ENCODE data around the gene RFLNA.

Gene RFLNA

GRCh38 chr12:124337622-124338021 lies 42.7 kb downstream of the RFLNA start:
- TF ChIP-seq EZH2phosphoT487 (IDR thresholded peaks at IDR 0.05; ENCODE audit: low read length): no peak
- TF ChIP-seq CTCF (IDR thresholded peaks at IDR 0.05; ENCODE audit: low read length): no peak
- no peak for TF ChIP-seq EZH2 (optimal IDR thresholded peaks at IDR 0.05; ENCODE audit: low read depth, low read length)
- no peak for DNase-seq
- Histone ChIP-seq H3K9me3 (replicated peaks; ENCODE audit: insufficient read depth, low read length) (no peaks in the 10 kb centered on the region), H2AFZ (ENCODE audit: low read length) (no peak overlapping the region), H3K4me3 (ENCODE audit: low read length) (no peak overlapping the region), H3K4me1 (ENCODE audit: low read length) (no peaks in the 10 kb centered on the region), H3K9me2 (replicated peaks; ENCODE audit: insufficient read depth, low read length) (no peaks in the 10 kb centered on the region), H3K4me2 (ENCODE audit: low read depth, low read length) (no peak overlapping the region), H3K9ac (ENCODE audit: low read length) (no peak overlapping the region), H3F3A (ENCODE audit: insufficient read depth, low read length) (no peaks in the 10 kb centered on the region), H3K27me3 (replicated peaks; ENCODE audit: insufficient read depth, low read length) (no peaks in the 10 kb centered on the region), H3K79me2 (ENCODE audit: low read length) (no peaks in the 10 kb centered on the region), H3K27ac (ENCODE audit: low read length) (no peak overlapping the region), H3K36me3 (replicated peaks; ENCODE audit: insufficient read depth, low read length) (no peaks in the 10 kb centered on the region), H4K20me1 (ENCODE audit: insufficient read depth, low read length) (no peaks in the 10 kb centered on the region)

- Histone ChIP-seq H3K27me3 (replicated peaks; ENCODE audit: insufficient read depth, low read length) (no peaks in the 10 kb centered on the region), H3K9ac (ENCODE audit: low read length) (no peak overlapping the region), H3K4me3 (ENCODE audit: low read length) (no peak overlapping the region), H3K79me2 (ENCODE audit: low read length) (no peaks in the 10 kb centered on the region), H4K20me1 (ENCODE audit: insufficient read depth, low read length) (no peaks in the 10 kb centered on the region), H3K27ac (ENCODE audit: low read length) (no peak overlapping the region), H3K36me3 (replicated peaks; ENCODE audit: insufficient read depth, low read length) (no peaks in the 10 kb centered on the region), H3K4me1 (ENCODE audit: low read length) (no peaks in the 10 kb centered on the region), H3K9me2 (replicated peaks; ENCODE audit: insufficient read depth, low read length) (no peaks in the 10 kb centered on the region), H2AFZ (ENCODE audit: low read length) (no peak overlapping the region), H3F3A (ENCODE audit: insufficient read depth, low read length) (no peaks in the 10 kb centered on the region), H3K4me2 (ENCODE audit: low read depth, low read length) (no peak overlapping the region), H3K9me3 (replicated peaks; ENCODE audit: insufficient read depth, low read length) (no peaks in the 10 kb centered on the region)
- TF ChIP-seq EZH2 (optimal IDR thresholded peaks at IDR 0.05; ENCODE audit: low read depth, low read length) (no peak), CTCF (IDR thresholded peaks at IDR 0.05; ENCODE audit: low read length) (no peak), EZH2phosphoT487 (IDR thresholded peaks at IDR 0.05; ENCODE audit: low read length) (no peak)
- DNase-seq: no peak
These were observed 43.6 kb downstream of the RFLNA start for GRCh38 chr12:124338448-124338847.

- Histone ChIP-seq H3K9me2 (replicated peaks; ENCODE audit: insufficient read depth, low read length) (no peaks in the 10 kb centered on the region), H4K20me1 (ENCODE audit: insufficient read depth, low read length) (no peaks in the 10 kb centered on the region), H3K4me2 (ENCODE audit: low read depth, low read length) (no peak overlapping the region), H3K27ac (ENCODE audit: low read length) (no peak overlapping the region), H3K79me2 (ENCODE audit: low read length) (no peaks in the 10 kb centered on the region), H3K27me3 (replicated peaks; ENCODE audit: insufficient read depth, low read length) (no peaks in the 10 kb centered on the region), H2AFZ (ENCODE audit: low read length) (no peak overlapping the region), H3K4me3 (ENCODE audit: low read length) (no peak overlapping the region), H3K4me1 (ENCODE audit: low read length) (no peaks in the 10 kb centered on the region), H3K36me3 (replicated peaks; ENCODE audit: insufficient read depth, low read length) (no peaks in the 10 kb centered on the region), H3K9ac (ENCODE audit: low read length) (no peak overlapping the region), H3K9me3 (replicated peaks; ENCODE audit: insufficient read depth, low read length) (no peaks in the 10 kb centered on the region), H3F3A (ENCODE audit: insufficient read depth, low read length) (no peaks in the 10 kb centered on the region)
- TF ChIP-seq EZH2 (optimal IDR thresholded peaks at IDR 0.05; ENCODE audit: low read depth, low read length) (no peak), EZH2phosphoT487 (IDR thresholded peaks at IDR 0.05; ENCODE audit: low read length) (no peak), CTCF (IDR thresholded peaks at IDR 0.05; ENCODE audit: low read length) (no peak)
- no peak for DNase-seq
These were observed 44.1 kb downstream of the RFLNA start for GRCh38 chr12:124338876-124339603.
